Calu3 (cell line): ENCODE data around the gene POLR3H. TPM values are rescaled to one million over a fixed set of nuclear protein-coding genes. Genes with fewer than 3 reads are reported as not detected.

Experiments
- BruUV-seq: library from RNA; stranded (reverse); fragments of 400-500 nt; replicated peaks from 2 replicates; lab custom pipeline; 2021; lab: Mats Ljungman, UMichigan
- CTCF ChIA-PET: fragments of 300-600 bp; sonication (Branson Sonifier 250); formaldehyde crosslinking; loops from one replicate; lab custom pipeline; 2022; ENCODE audit warnings: antibody characterized with exemption; lab: Charles Lee
- DNase-seq: peaks from one replicate; pipeline ENCODE4 v3.0.0; 2022
- H3K27ac Mint-ChIP-seq: one replicate; pipeline ENCODE4 v1.8.0; 2022; ENCODE audit warnings: mixed read lengths; ENCODE audit not compliant: unreplicated experiment
- H3K27me3 Mint-ChIP-seq: one replicate; pipeline ENCODE4 v1.8.0; 2022; ENCODE audit warnings: mixed read lengths; ENCODE audit not compliant: unreplicated experiment
- H3K36me3 Mint-ChIP-seq: one replicate; pipeline ENCODE4 v1.8.0; 2022; ENCODE audit warnings: mild to moderate bottlenecking, moderate library complexity, mixed read lengths; ENCODE audit not compliant: insufficient read depth, unreplicated experiment
- H3K4me1 Mint-ChIP-seq: one replicate; pipeline ENCODE4 v1.8.0; 2022; ENCODE audit warnings: mild to moderate bottlenecking, low read depth, mixed read lengths; ENCODE audit not compliant: unreplicated experiment
- H3K4me3 Mint-ChIP-seq: one replicate; pipeline ENCODE4 v1.8.0; 2022; ENCODE audit warnings: mild to moderate bottlenecking, low read depth, moderate library complexity, mixed read lengths; ENCODE audit not compliant: unreplicated experiment
- H3K9me3 Mint-ChIP-seq: one replicate; pipeline ENCODE4 v1.8.0; 2022; ENCODE audit warnings: low read depth, mixed read lengths; ENCODE audit not compliant: unreplicated experiment
- intact Hi-C: fragments of 100-400 bp; cut with micrococcal nuclease; formaldehyde crosslinking; loops from one replicate; pipeline ENCODE4 v1.10.0; 2022; ENCODE audit not compliant: unreplicated experiment
- total RNA-seq: library from RNA; stranded (reverse); gene quantifications from 2 replicates; pipeline ENCODE4 v1.2.3, GENCODE V29; 2022
- TF ChIP-seq, protein P1 (sequence below): fragments of 200-600 bp; IDR thresholded peaks from one replicate; pipeline ENCODE4 v1.8.0; 2022; ENCODE audit warnings: antibody characterized with exemption; ENCODE audit not compliant: unreplicated experiment

The POLR3H gene
- total RNA-seq, 1 experiment from 2014 or later = 49.7 TPM

GRCh38 chr22:41500303-41500702, 44.0 kb downstream of the POLR3H start:
- Mint-ChIP-seq H3K4me1 (no peaks in the 10 kb centered on the region), H3K4me3 (no peak overlapping the region), H3K27ac (no peak overlapping the region), H3K36me3 (peaks cover 16% of the 10 kb centered on the region), H3K27me3 (no peaks in the 10 kb centered on the region), H3K9me3 (no peaks in the 10 kb centered on the region)
- CTCF ChIA-PET = interaction anchor here (0.7 to 1.9 kb wide), 4 partner anchors 12 to 119 kb away, joined by 3 to 5 read pairs (median 4); partner anchors contain the start of gene TEF
- BruUV-seq = no TSS peak
- DNase-seq = no peak
- TF ChIP-seq, protein P1, sequence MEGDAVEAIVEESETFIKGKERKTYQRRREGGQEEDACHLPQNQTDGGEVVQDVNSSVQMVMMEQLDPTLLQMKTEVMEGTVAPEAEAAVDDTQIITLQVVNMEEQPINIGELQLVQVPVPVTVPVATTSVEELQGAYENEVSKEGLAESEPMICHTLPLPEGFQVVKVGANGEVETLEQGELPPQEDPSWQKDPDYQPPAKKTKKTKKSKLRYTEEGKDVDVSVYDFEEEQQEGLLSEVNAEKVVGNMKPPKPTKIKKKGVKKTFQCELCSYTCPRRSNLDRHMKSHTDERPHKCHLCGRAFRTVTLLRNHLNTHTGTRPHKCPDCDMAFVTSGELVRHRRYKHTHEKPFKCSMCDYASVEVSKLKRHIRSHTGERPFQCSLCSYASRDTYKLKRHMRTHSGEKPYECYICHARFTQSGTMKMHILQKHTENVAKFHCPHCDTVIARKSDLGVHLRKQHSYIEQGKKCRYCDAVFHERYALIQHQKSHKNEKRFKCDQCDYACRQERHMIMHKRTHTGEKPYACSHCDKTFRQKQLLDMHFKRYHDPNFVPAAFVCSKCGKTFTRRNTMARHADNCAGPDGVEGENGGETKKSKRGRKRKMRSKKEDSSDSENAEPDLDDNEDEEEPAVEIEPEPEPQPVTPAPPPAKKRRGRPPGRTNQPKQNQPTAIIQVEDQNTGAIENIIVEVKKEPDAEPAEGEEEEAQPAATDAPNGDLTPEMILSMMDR = no peak
- intact Hi-C loops = no loop called here

GRCh38 chr22:41499624-41500280, 44.5 kb downstream of the POLR3H start:
- no peak for DNase-seq
- intact Hi-C loops = no loop called here
- BruUV-seq = no TSS peak
- H3K27me3 Mint-ChIP-seq = no peaks in the 10 kb centered on the region
- peaks cover 16% of the 10 kb centered on the region for H3K36me3 Mint-ChIP-seq
- TF ChIP-seq, protein P1 = no peak
- no peaks in the 10 kb centered on the region for H3K9me3 Mint-ChIP-seq
- CTCF ChIA-PET = interaction anchor here (0.6 to 1.9 kb wide), 5 partner anchors 51 to 118 kb away, joined by 3 to 5 read pairs (median 3); partner anchors contain the start of gene TEF
- no peaks in the 10 kb centered on the region for H3K4me1 Mint-ChIP-seq
- no peak overlapping the region for H3K27ac Mint-ChIP-seq
- H3K4me3 Mint-ChIP-seq = no peak overlapping the region

DNA sequence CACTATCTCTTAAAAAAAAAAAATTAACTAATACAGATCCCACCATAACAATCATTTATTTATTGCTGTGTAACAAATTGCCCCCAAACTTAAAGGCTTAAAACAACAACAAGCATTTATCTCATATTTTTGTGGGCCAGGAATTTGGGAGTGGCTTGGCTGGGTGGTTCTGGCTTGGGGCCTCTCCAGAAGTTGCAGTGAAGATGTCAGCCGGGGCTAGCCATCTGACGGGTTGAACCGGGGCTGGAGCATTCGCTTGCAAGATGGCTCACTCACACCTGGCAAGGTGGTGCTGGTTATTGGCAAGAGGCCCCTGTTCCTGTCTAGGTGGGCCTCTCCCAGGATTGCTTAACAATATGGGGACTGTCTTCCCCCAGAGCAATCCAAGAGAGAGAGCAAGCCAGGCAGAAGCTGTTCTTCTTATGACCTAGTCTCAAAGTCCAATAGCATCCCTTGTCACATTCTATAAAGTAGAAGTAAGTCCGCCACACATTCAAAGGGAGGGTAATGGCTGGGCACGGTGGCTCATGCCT, 45.9 kb downstream of the POLR3H start:
- peaks cover 11% of the 10 kb centered on the region for H3K36me3 Mint-ChIP-seq
- intact Hi-C loops = no loop called here
- H3K4me1 Mint-ChIP-seq = no peaks in the 10 kb centered on the region
- H3K27ac Mint-ChIP-seq = no peak overlapping the region
- TF ChIP-seq, protein P1 = no peak
- no peak overlapping the region for H3K4me3 Mint-ChIP-seq
- H3K9me3 Mint-ChIP-seq = no peaks in the 10 kb centered on the region
- H3K27me3 Mint-ChIP-seq = no peaks in the 10 kb centered on the region
- BruUV-seq = no TSS peak
- DNase-seq = no peak
- CTCF ChIA-PET = no interaction called here

GRCh38 chr22:41491374-41492100, 52.7 kb downstream of the POLR3H start:
- CTCF ChIA-PET = interaction anchor here (0.6 kb wide), 1 partner anchor 18 kb away, joined by 7 read pairs; no protein-coding TSS in a partner anchor
- H3K27ac Mint-ChIP-seq = no peak overlapping the region

More at GRCh38 chr22:41491374-41492100, 52.7 kb downstream of the POLR3H start:
- H3K4me3 Mint-ChIP-seq = no peak overlapping the region
- no peak for DNase-seq
- intact Hi-C loops = no loop called here
- no TSS peak for BruUV-seq
- TF ChIP-seq, protein P1 = no peak
- peaks cover 4% of the 10 kb centered on the region for H3K36me3 Mint-ChIP-seq
- no peaks in the 10 kb centered on the region for H3K9me3 Mint-ChIP-seq
- no peaks in the 10 kb centered on the region for H3K27me3 Mint-ChIP-seq
- H3K4me1 Mint-ChIP-seq = peaks cover 17% of the 10 kb centered on the region
